GM19395 (cell line): ENCODE results near the gene PPP5C.
"Not testable (repeated sequence)": the region's sequence is repeated elsewhere in the genome, so short reads cannot be mapped to it uniquely, and the experiment has no call there.

Experiments used
- ATAC-seq: cut with Tn5 transposase; IDR thresholded peaks from one replicate; pipeline ENCODE4 v1.9.1; 2021; ENCODE audit warnings: mild to moderate bottlenecking, moderate library complexity; ENCODE audit not compliant: unreplicated experiment

The PPP5C gene

DNA sequence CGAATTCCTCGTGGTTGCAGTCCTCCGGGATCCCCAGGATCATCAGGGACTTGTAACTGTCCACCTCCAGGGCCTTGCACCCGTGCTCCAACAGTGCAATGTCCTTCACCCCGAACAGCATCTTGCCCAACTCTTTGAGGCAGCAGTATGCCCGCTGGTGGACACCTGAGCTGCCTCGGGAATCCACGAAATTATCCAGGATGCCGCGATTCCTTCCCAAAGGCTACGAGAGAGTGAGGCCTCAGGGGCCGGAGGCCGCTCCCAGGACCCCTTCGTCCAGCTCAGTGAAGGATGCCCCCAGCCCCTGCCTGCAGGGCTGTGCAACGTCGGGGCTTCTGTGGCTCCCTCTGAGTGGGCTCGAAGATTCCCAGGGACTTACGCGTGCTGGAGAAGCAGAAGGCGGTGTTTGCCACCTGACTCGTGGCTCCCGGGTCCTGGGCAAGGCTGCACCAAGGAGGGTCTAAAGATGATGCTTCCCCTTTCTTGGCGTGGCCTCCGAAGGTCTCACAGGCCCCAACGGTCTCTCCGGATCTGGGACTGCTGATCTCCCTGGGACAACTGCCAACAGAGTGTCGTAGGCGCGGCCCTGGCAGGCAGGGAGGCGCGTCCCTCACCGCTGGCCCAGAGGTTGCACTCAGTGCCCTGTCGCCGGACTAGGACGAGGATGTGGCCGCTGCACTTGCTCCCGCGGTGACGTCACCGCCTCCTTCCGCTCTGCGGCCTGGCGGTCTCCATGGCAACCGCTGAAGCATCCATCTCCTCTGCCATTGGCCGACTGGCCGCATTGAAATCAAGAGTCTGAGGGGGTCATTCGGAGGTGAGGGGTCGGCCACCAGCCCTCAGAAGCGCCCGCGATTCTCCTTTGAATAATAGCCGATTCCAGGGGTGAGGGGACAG is 81.6 kb downstream of the PPP5C start, which contains the start of gene PNMA8C:
Gene PNMA8C, minus strand, starts transcription at position 698 of the 897 bp plus-strand sequence. Its CDS starts 577 bp downstream, at position 121.
- ATAC-seq, result no peak

DNA sequence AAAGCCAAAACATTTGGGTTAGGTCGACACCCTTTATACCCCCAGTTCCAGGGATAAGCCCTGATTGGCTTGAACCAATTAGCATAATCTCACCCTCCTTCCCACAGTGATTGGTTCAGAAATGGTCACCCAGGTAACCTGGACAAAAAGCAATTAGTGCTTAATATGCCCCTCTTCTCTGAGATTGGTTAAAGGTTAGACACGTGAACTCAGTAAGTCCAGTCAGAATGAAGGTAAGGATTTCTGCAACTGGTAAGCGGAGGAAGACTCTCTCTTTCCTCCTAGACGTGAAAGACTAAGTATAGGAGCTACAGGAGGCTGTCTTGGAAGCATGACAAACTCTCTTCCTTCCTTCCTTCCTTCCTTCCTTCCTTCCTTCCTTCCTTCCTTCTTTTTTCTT is 83.1 kb downstream of the PPP5C start:
- no peak for ATAC-seq

DNA sequence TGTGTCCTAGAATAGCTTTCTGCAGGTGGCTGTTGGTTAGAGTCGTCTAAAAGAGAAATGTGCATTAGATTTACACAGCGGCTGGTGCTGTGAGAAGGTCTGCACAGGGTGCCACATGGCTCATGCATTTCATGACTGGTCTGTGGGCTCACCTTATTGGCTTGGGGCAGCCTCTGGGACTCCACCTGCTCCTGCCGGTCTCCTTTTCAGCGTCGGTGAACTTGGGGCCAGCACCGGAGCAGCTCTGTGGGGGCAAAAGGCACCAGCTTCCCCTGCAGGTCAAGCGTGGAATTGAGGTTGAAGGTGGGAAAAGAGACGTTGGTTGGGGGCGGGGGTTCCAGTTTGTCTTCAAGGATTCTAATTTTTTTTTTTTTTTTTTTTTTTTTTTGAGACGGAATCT is 84.9 kb downstream of the PPP5C start:
- no peak for ATAC-seq

DNA sequence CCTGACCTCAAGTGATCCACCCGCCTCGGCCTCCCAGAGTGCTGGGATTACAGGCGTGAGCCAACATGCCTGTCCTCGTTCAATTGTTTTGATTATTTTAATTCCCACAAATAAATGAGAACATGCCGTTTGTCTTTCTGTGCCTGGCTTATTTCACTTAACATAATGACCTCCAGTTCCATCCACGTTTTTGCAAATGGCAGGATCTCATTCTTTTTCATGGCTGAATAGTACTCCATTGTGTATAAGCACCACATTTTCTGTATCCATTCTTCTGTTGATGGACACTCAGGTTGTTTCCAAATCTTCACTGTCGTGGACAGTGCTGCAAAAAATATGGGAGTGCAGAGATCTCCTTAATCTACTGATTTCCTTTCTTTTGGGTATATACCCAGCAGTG is 86.6 kb downstream of the PPP5C start:
- not testable (repeated sequence) for ATAC-seq

DNA sequence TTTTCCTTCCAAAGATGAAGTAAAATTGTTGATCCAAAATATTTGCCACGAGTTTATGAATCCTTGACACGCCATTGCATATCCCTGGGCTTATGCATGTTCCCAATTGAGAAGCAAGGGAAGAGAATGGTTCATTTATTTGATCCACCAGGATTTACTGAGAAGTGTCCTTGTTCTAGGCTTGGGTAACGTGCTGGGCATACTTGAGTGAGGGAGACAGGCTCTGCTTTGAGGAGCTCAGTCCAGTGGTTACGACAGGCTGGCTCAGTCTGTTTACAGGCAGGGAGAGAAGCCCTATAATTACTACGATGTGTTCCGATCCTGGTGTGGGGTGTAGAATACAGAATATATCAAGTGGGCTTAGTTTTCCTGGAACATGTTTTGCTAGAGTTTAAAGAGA is 88.1 kb downstream of the PPP5C start:
- ATAC-seq, result no peak

DNA sequence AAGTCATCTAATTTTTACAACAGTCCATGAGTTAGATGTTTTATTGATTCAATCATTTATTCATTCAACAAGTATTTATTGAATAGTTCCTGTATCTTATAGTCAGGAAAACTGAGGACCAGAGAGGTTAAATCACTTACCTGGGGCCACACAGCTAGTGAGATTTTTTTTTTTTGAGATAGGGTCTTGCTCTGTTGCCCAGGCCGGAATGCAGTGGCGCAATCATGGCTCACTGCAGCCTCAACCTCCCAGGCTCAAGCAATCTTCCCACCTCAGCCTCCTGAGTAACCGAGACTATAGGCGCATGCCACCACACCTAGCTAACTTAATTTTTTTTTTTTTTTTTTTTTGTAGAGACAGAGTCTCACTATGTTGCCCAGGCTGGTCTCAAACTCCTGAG is 88.8 kb downstream of the PPP5C start:
- not testable (repeated sequence) for ATAC-seq
